B cell (primary cell): ENCODE measurements around the gene POLK.

Experiments used
- CTCF ChIP-seq: fragments of 200-600 bp; IDR thresholded peaks from one replicate; pipeline ENCODE4 v1.8.0; 2022; ENCODE audit warnings: antibody characterized with exemption, mild to moderate bottlenecking
- EZH2 ChIP-seq: IDR thresholded peaks from 2 replicates; pipeline ENCODE4 v1.6.1; 2012; ENCODE audit warnings: borderline replicate concordance, low read depth, mild to moderate bottlenecking, moderate library complexity, low read length; ENCODE audit not compliant: insufficient read depth, poor library complexity, severe bottlenecking

DNA sequence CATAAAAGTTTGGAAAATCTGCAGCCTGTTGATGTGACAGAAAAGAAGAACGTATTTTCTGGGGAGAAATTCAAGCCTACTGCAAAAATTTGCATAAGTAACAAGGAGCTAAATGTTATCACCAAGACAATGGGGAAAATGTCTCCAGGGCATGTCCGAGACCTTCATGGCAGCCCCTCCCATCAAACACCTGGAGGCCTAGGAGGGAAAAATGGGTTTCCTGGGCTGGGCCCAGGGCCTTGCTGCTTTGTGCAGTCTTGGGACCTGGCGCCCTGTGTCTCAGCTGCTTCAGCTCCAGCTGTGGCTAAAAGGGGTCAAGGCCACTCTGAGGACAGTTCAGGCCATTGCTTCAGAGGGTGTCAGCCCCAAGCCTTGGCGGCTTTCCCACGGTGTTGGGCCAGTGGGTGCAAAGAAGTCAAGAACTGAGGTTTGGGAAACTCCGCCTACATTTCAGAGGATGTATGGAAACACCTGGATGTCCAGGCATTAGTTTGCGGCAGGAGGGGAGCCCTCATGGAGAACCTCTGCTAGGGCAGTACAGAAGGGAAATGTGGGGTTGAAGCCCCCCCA, 13.4 kb upstream of the POLK start:
- TF ChIP-seq CTCF (no peak), EZH2 (no peak)
